ENCODE results near the gene TMEM151B.
A peak's percentile ranks its signal among the peaks of the same experiment; 100 is the strongest.

The TMEM151B gene

GRCh38 chr6:44224029-44224964 lies 46.0 kb upstream of the TMEM151B start:
- in situ Hi-C loops (cut with MboI; ENCODE audit: low sequenced_read_pairs, unreplicated experiment), result no loop called here
- TF ChIP-seq CTCF (IDR thresholded peaks at IDR 0.05; ENCODE audit: borderline replicate concordance, control extremely low read depth, extremely low read depth, insufficient read depth, missing control alignments), result no peak
- DNase-seq (ENCODE audit: low spot score), result peak; percentile 16

DNA sequence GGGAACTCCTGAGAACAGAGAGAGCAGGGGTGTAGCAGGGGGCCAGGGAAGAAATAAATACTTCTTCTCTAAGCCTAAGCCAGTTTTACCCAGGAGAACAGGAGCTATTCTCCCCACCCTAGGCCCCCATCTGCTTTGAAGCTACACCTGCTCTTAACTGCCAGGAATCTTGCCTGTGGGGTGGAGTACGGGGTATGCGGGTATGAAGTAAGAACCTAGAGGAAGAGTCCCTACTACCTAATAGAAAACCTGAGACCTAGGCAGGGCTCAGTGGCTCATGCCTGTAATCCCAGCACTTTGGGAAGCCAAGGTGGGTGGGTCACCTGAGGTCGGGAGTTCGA lies 45.3 kb upstream of the TMEM151B start:
- in situ Hi-C loops (cut with MboI; ENCODE audit: low sequenced_read_pairs, unreplicated experiment), result no loop called here
- TF ChIP-seq CTCF (IDR thresholded peaks at IDR 0.05; ENCODE audit: borderline replicate concordance, control extremely low read depth, extremely low read depth, insufficient read depth, missing control alignments), result no peak
- DNase-seq (ENCODE audit: low spot score), result no peak

- DNase-seq (ENCODE audit: low spot score), result peak; percentile 17
- TF ChIP-seq CTCF (IDR thresholded peaks at IDR 0.05; ENCODE audit: borderline replicate concordance, control extremely low read depth, extremely low read depth, insufficient read depth, missing control alignments), result no peak
- in situ Hi-C loops (cut with MboI; ENCODE audit: low sequenced_read_pairs, unreplicated experiment), result no loop called here
Measured at GRCh38 chr6:44225579-44226325, 44.5 kb upstream of the TMEM151B start.

DNA sequence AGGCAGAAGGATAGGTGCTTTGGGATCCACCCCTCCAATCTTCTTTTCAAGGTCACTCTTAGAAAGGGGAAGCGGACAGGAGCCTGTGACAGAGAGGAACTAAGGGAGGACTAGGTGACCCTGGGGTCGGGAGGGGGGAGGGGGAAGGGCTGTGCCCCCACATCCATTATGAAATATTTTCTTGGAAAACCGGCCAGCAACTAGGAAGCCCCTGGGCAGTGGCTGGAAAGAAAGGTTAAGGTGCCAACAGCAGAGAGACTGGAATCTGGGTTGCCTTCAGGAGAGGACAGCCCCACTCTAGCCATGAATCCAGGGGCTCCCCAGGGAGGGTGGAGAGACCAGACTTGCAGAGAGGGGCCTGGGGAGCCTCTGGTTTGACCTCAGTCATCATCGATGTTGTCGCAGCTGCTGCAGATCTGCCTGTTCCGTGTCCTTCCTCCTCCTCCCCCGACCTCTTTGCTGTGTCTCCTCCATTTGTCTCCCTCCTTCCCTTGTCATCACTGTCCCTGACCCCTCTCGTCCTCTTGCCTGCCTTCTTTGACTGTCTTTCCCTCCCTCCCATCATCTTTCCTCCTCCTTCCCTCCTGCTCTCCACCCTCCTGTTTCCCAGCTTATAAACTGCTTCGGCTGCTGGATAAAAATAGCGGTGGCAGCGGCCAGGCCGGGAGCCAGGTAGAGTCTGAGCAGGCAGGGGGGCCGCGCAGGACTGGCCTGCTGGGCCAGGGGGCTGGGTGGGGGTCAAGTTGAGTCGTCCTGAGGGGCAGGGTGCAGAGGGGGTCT lies 43.7 kb upstream of the TMEM151B start:
- in situ Hi-C loops (cut with MboI; ENCODE audit: low sequenced_read_pairs, unreplicated experiment), result no loop called here
- peak; percentile 12 for DNase-seq (ENCODE audit: low spot score)
- TF ChIP-seq CTCF (IDR thresholded peaks at IDR 0.05; ENCODE audit: borderline replicate concordance, control extremely low read depth, extremely low read depth, insufficient read depth, missing control alignments), result no peak

DNA sequence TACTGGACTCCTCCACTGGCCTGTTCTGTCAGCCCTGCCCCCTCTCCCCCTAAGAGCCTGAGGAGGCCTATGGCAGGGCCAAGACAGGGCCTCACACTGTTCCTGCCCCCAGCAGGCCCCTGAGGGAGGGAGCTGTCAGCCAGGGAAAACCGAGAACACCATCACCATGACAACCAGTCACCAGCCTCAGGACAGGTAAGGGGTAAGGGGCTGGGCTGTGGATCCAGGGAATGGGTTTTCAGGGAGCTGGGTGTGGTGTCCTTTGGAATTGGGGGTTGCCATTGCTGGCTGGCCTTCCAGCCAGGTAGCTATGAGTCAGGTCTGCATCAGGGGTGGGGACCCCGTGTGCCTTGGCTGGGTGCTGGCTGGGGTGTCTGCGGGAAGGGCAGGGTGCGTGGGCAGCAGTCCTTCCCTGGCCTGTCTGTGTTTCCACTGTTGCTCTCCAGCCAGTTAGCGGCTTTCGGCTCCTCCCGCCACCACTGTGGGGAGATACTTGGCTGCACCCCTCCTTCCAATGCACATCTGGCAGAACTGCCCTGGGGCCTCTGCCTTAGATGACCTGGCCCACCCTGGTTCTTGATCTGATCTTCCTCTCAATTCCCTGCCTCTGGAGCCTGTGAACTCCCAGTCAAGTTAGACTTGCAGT lies 43.0 kb upstream of the TMEM151B start:
- TF ChIP-seq CTCF (IDR thresholded peaks at IDR 0.05; ENCODE audit: borderline replicate concordance, control extremely low read depth, extremely low read depth, insufficient read depth, missing control alignments), result no peak
- in situ Hi-C loops (cut with MboI; ENCODE audit: low sequenced_read_pairs, unreplicated experiment), result no loop called here
- peak; percentile 9 for DNase-seq (ENCODE audit: low spot score)

DNA sequence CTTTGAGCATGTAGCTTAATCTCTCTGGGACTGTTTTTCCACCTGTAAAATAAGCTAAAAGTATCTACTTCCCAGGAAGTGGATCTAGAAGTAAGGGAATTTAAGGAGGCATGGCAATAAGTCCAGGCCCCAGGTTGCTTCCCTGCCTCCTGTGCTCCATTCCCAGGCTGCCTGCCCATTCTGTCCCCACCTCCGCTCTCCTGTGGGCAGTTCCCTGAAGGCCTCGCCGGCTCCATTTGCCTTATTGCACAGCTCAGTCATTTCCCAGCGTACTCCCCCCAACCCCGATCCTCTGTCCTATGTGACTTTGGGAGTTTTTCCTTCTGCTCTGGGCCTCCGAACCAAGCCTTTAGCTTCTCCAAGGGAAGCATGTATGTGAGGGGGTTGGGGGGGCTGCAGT lies 42.2 kb upstream of the TMEM151B start:
- no peak for TF ChIP-seq CTCF (IDR thresholded peaks at IDR 0.05; ENCODE audit: borderline replicate concordance, control extremely low read depth, extremely low read depth, insufficient read depth, missing control alignments)
- peak; percentile 12 for DNase-seq (ENCODE audit: low spot score)
- in situ Hi-C loops (cut with MboI; ENCODE audit: low sequenced_read_pairs, unreplicated experiment), result no loop called here

Measured in GM13976 (cell line).